HL-60/S4 treated with retinoic acid at 250 ng/mL for 4 days and 3 days (cell line): Measurements from ENCODE around the gene STYXL2.

ENCODE experiments used
- in situ Hi-C: fragments of 300-500 bp; cut with MboI; formaldehyde crosslinking; loops from 2 replicates; pipeline ENCODE4 v1.7.0; 2022; ENCODE audit warnings: low sequenced_read_pairs

Gene STYXL2

GRCh38 chr1:167093846-167094516 is at the start of gene STYXL2:
Gene STYXL2 (plus strand): TSS chr1:167094075. CDS start chr1:167094850, 775 bp downstream.
- in situ Hi-C loops: no loop called here

GRCh38 chr1:167051907-167052306 is 42.0 kb upstream of the STYXL2 start:
- in situ Hi-C loops: loop anchor here (10.0 to 25.0 kb wide), 2 partner anchors 137 to 385 kb away; no protein-coding TSS in a partner anchor

- in situ Hi-C loops: loop anchor here (10.0 to 25.0 kb wide), 2 partner anchors 138 to 385 kb away; no protein-coding TSS in a partner anchor
These were observed 41.5 kb upstream of the STYXL2 start for GRCh38 chr1:167052389-167052788.

- in situ Hi-C loops: loop anchor here (10.0 to 25.0 kb wide), 2 partner anchors 140 to 383 kb away; no protein-coding TSS in a partner anchor
These were observed 39.3 kb upstream of the STYXL2 start for GRCh38 chr1:167054531-167054930.

- in situ Hi-C loops: loop anchor here (10.0 to 25.0 kb wide), 2 partner anchors 140 to 382 kb away; no protein-coding TSS in a partner anchor
These were observed 38.8 kb upstream of the STYXL2 start for GRCh38 chr1:167054946-167055630.

GRCh38 chr1:167056529-167057231 is 37.2 kb upstream of the STYXL2 start:
- in situ Hi-C loops: loop anchor here (10.0 to 25.0 kb wide), 2 partner anchors 142 to 381 kb away; no protein-coding TSS in a partner anchor

GRCh38 chr1:167057241-167057688 is 36.6 kb upstream of the STYXL2 start:
- in situ Hi-C loops: loop anchor here (10.0 to 25.0 kb wide), 2 partner anchors 142 to 380 kb away; no protein-coding TSS in a partner anchor

DNA sequence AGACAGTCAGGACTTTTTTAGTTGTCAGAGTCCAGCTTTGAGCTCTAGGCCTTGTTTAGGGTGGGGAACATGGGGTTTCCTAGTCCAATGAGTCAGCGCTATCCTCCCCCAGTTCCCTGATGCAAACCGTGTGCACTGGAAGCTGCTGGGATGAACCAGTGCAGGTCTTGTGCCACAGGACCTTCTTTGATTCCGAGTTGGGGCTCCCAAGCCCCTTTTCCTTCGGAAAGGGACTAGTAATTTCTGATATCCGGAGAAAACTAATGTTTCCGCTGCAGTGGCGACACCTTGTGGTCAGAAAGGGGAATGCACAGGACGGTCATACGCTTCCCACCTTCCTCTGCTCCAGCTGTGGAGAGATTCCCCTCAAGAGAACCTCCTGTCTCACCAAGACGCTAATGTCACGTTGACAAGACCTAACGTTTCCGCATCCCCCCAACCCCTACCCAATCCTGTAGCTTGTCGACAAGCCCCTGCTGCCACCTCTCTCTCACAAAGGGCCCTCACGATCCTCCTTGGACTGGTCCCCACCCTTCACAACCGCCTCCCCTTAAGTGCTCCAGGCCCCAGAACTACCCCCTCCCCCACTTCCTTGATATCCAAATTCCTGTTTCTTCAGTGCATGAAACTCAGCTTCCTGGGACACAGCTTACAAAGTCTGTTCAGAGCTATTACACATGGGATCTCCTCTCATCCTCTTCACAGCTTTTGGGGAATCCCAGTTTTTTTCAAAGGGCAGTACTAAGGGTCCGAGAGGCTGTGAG is 34.6 kb upstream of the STYXL2 start:
- in situ Hi-C loops: loop anchor here (10.0 to 25.0 kb wide), 2 partner anchors 144 to 378 kb away; no protein-coding TSS in a partner anchor

GRCh38 chr1:167059809-167060107 is 34.1 kb upstream of the STYXL2 start:
- in situ Hi-C loops: loop anchor here (10.0 to 25.0 kb wide), 2 partner anchors 145 to 378 kb away; no protein-coding TSS in a partner anchor

DNA sequence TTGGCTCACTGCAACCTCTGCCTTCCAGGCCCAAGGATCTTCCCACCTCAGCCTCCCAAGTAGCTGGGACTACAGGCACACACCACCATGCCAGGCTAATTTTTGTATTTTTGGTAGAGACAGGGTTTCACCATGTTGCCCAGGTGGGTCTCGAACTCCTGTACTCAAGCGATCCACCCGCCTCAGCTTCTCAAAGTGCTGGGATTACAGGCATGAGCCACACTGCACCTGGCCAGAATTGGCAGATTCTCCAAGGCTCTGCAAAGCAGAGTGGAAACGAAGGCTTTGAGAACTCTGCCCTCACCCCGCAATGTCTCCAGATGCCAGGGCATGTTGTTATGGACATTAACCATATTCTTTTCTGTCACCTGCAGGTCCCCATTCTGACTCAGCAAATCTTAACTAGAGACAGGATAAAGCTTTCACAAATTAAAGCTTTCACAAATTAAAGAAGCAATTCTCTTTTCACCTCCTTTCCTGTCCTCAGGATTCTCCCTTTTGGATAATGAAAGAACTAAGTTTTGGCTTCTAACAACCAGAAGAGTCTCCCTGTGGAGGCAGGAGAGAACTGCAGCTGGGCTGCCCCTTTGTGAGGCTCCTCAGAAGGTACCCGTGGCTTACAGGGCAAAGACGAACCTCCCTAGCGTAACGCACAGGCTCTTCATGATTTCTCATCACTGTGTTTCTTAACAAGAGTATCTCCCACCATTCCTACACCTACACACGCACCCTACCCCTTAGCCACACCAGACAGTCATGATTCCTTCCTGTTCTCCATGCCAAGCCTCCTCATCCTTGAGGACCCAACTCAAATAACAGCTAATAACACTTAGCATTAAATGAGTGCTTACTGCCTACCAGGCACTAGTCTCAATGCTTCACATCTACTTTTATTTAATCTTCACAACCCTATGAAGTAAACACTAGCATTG is 33.5 kb upstream of the STYXL2 start:
- in situ Hi-C loops: loop anchor here (25.0 kb wide), 1 partner anchor 377 kb away; no protein-coding TSS in a partner anchor

- in situ Hi-C loops: loop anchor here (25.0 kb wide), 1 partner anchor 376 kb away; no protein-coding TSS in a partner anchor
These were observed 32.8 kb upstream of the STYXL2 start for GRCh38 chr1:167061073-167061464.

DNA sequence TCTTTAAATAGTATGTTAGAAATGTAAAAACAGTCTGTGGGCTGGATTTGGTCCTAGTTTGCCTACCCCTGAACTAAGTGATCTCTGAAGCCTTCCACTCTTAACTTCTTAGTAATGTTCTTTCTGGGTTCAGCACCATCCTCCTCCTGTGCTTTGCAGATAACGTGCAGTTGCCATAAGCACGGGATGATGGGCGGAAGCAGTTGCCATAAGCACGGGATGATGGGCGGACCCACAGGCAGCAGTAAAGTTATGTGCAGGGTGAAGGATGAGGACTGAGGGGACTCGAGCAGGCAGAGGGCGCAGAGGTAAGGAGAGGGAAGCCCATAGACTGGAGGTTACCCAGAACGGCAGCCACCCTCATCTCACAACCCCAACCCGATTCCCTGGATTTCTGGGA is 29.3 kb upstream of the STYXL2 start:
- in situ Hi-C loops: loop anchor here (25.0 kb wide), 1 partner anchor 373 kb away; no protein-coding TSS in a partner anchor

DNA sequence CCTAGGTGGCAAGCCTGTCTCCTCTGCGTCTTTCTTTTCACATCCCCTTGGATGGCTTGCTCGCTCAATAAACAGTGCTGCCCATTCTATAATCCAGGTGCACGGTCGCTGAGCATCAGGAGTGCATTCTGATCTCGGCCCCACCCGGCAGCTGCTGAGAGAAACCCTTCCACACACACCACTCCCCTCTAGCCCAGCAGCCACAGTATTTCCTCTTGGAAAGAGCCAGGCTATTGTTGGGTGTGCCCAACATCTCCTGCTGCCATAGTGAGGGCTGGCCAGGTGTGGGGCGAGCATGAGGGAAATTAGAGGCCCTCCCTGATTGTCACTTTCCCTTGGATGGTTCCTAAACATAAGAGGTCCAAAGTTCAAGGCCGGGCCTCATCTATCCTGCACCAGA is 28.4 kb upstream of the STYXL2 start:
- in situ Hi-C loops: loop anchor here (25.0 kb wide), 1 partner anchor 372 kb away; no protein-coding TSS in a partner anchor

GRCh38 chr1:167066333-167067122 is 27.3 kb upstream of the STYXL2 start:
- in situ Hi-C loops: loop anchor here (25.0 kb wide), 1 partner anchor 371 kb away; no protein-coding TSS in a partner anchor

DNA sequence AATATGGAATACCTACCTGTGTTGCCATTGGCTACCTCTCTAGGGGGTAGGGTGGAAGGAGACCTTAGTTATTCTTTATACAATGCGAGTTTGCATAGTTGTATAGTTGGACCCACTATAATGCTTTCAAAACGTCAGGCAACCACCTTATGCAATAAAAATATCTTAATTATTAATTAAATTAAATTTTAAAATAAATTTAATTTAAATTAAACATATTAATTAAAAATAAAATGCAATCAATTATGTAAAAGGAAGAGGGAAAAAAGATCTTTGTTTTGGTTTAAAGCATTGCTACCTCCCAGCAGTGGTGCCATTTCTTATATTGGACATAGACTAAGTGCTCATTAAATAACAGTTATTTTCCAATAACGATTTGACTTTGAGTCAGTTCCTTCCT is 26.0 kb upstream of the STYXL2 start:
- in situ Hi-C loops: loop anchor here (25.0 kb wide), 1 partner anchor 369 kb away; no protein-coding TSS in a partner anchor

DNA sequence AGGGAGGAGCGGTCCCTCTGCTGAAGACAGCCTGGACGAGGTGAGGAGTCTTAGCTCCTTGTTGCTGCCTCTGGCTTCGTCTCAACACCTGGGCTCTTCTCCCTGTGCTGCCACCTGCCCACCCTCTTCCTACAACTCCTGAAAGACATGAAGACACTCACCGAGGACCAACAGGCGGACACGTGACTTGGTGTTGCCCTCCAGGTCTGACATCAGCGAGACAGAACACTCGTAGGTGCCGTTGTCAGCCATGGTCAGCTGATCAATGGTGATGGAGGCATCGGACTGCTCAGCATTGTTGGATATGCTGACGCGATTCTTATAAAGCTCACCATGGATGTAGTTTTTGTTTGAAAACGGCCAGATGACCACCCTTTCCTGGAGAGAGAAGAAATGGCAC is 25.1 kb upstream of the STYXL2 start:
- in situ Hi-C loops: loop anchor here (25.0 kb wide), 1 partner anchor 369 kb away; no protein-coding TSS in a partner anchor

DNA sequence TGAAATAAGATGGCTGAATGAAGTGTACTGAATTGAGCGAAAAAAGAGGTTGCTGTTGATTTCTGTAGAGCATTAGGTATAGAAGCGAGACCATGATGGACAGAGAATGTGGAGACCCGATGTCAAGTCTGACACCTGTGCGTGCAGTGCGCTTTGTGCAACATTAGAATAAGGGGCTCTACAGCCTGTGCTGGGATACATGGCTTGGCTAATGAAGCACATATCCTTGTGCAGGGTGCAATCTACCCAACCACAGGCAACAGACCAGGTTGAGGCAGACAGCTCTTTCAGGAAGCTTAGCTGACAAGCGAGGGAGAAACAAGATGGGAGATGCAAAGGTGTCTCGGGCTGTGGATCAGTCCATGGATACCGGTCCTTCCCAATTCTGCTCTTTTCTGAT is 22.6 kb upstream of the STYXL2 start:
- in situ Hi-C loops: loop anchor here (25.0 kb wide), 1 partner anchor 366 kb away; no protein-coding TSS in a partner anchor

DNA sequence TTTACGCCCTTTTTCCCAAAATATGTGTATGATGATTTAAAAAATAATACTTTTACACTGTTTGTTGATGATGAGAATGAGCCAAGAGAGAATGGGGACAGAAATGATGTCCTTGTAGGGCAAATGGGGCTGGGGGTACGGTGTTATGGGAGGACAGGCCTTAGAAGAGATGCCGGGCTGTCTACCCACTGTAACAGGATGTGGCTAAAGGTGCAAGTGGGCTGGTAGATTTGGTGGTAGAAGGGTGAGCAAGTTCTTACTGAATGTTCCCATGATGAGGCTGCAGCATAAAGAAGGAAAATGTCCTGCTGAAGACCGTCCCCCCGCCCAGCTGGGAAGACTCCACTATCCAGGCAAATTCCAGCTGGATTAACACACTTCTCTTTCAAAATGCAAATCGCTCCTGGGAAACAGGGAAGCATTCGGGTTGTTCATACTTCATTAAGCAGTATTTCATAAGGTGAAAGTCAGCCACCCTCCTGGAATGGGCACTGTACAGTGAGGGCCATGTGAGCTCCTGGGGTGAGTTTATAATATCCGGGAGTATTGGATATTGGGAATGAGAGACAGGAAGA is 17.7 kb upstream of the STYXL2 start:
- in situ Hi-C loops: no loop called here
